HG03064 (cell line): Measurements from ENCODE around the gene VEGFD.
"Not testable (repeated sequence)": the region's sequence is repeated elsewhere in the genome, so short reads cannot be mapped to it uniquely, and the experiment has no call there.

ENCODE experiments used
- ATAC-seq: cut with Tn5 transposase; IDR thresholded peaks from one replicate; pipeline ENCODE4 v1.9.1; 2021; ENCODE audit warnings: low read depth; ENCODE audit not compliant: unreplicated experiment

VEGFD gene

DNA sequence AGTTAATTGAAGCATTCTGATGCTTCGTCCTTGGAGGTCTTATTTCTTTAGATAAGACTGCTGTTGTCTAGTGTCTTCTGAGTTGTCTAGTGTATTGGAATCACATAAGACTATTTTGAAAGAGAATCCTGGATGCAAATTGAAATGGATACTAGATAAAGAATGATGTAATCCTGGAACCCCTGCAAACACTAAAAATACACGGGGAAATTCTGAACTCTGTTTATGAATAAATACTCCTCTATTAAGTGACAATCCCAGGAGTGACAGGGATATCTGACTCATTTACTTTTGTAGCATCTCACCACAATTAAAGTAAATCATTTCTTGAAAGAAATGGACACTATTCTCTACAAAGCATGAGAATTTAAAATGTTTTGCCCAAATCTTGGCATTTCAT is 69.7 kb downstream of the VEGFD start:
- ATAC-seq = no peak

DNA sequence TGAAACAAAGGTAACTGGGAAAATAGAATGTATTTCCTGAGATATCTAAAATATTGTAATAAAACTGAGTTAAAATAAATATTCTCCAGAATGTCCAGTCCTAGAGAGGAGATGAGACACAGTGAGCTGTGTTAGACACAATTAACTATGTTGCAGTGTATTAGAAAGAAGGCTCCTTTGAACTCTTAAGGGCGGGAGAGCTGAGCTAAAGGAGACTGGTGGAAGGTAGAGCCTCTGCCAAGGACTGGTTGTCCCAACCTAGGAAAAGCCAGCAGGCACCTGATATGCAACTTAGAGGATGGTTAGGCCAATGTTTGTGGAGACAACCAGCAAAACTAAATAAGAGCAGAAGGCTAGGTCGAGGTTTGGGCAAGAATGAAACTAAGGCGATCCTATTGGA is 73.1 kb downstream of the VEGFD start:
- no peak for ATAC-seq

DNA sequence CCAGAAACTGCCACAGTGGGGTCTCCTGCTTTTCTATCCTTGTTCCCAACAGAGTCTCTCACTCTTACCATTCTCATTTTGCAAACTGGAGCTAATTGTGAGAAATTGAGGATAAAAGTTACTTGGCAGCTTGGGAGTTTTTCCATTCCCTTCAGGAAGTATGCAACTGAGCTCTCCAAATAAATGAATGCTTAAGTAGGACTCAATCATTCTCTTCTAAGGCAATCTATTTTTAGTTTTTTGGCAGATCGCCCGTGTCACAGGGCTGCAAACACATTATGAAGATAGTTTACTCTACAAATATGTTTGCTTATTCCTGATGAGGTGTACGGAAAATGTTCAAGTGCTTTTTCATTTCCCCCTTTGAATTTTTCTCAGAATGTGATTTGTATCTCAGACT is 74.1 kb downstream of the VEGFD start:
- ATAC-seq = no peak

DNA sequence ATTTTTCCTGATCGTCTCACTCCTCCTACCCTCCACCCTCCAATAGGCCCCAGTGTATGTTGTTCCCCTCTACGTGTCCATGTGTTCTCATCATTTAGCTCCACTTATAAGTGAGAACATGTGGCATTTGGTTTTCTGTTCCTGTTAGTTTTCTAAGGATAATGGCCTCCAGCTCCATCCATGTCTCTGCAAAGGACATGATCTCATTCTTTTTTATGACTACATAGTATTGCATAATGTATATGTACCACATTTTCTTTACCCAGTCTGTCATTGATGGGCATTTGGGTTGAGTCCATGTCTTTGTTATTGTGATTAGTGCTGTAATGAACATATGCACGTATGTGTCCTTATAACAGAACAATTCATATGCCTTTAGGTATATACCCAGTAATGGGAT is 78.3 kb downstream of the VEGFD start:
- ATAC-seq = not testable (repeated sequence)

DNA sequence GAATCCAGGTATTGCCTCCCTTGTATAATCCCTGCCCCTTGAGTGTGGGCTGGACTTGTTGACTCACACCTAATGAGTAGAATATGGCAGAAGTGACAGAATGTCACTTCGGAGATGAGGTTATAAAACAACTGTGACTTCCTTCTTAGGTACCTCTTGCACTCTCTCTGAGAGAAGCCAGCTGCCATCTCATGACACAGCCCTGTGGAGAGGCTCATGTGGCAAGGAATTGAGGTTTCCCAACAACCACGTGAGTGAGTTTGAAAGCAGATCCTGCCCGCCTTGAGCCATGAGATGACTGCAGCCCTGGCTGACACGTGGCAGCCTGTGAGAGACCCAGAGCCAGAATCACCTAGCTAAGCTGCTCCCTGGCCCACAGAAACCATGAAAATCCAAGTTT is 82.3 kb downstream of the VEGFD start:
- ATAC-seq = no peak

DNA sequence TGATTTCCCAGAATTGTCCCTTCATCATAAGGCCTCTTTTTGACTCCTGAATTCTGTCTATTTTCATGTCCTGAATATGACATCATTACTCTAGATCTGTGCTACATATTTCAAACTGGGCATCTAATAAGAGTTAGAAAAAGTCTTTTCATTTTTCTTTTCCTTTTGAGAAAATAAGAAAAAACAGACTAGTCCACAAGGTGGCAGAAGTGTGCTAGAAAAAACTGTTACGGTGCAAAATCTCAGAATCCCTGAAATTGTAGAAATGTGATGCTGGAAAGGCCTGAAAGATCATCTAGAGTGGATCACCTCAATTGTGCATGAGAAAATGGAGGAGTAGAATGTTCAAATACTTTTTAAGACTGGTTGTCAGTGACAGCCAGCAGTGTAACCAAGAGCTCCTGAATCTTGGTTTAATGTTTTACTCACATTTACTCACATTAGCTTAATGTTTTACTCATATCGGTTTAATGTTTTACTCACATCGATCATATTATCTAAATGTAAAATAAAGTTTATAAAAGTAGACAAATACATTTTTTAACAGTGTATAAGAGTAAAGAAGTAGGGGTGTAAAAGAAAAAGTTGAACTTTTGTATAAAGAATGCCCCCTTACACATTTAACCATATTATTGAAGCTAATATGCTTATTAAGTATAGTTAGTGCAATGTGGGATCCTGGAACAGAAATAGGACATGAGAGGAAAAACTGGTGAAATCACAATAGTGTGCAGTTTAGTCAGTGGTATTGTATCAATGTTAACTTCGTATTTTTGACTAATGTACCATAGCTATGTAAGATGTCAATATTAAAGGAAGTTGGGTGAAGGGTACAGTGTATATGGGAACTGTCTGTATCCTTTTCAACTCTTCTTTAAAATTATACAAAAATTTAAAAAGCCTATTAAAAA is 84.0 kb downstream of the VEGFD start:
- no peak for ATAC-seq

DNA sequence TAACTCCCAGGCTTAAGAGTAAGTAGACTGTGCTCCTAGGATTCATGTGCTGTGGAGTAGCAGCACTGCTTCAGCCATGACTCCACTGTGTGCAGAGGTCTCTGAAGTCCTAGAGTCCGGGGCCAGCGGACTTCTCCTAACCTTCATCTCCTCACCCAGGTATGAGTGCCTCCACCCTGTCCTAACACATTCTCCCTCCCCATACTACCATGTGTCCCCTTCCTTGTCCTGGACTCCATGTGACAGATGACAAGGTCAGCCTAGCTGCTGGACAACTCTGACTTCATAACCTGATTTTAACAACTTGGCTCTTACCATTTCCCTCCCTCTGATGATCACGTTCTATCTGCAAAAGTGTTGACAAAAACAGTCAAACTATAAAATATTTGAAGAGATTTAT is 85.4 kb downstream of the VEGFD start:
- no peak for ATAC-seq

DNA sequence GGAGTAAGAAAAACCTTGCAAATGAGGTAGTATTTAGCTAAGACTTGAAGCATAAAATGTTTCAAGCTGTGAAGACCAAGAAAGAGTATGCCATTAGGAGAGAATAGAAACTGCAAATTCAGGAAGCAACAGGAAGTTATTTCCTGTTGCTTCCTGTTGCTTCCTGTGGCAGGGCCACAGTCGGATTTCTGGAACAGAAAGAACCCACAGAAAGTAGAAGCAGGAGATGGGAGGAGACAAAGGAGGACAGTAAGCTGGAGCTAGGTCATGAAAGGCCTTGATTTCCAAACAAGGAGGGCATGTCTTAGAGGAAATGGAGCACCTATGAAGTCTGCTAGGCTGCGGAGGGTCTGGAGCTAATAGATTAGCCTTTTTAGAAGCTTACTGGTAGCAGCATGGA is 86.0 kb downstream of the VEGFD start:
- no peak for ATAC-seq
